T-helper 2 cell treated with Interferon-gamma antibody and Interleukin-4, amounts not matched to agents 5 μg/mL and 100 μg/mL, for 36 hours (primary cell): Measurements from ENCODE around the gene PWWP2B.
"Not testable (repeated sequence)": the region's sequence is repeated elsewhere in the genome, so short reads cannot be mapped to it uniquely, and the experiment has no call there.

Source experiments
- DNase-seq: peaks from one replicate; pipeline ENCODE4 v3.0.0; 2021; ENCODE audit warnings: low spot score
- H3K27ac Mint-ChIP-seq: one replicate; pipeline ENCODE4 v1.8.0; 2021; ENCODE audit warnings: mild to moderate bottlenecking, mixed read lengths
- H3K27me3 Mint-ChIP-seq: one replicate; pipeline ENCODE4 v1.8.0; 2021; ENCODE audit warnings: low read depth, mixed read lengths
- H3K36me3 Mint-ChIP-seq: one replicate; pipeline ENCODE4 v1.8.0; 2021; ENCODE audit warnings: low read depth, mixed read lengths
- H3K4me1 Mint-ChIP-seq: one replicate; pipeline ENCODE4 v1.8.0; 2021; ENCODE audit warnings: low read depth, mixed read lengths
- H3K4me3 Mint-ChIP-seq: one replicate; pipeline ENCODE4 v1.8.0; 2022; ENCODE audit warnings: mild to moderate bottlenecking, moderate library complexity, mixed read lengths
- H3K9me3 Mint-ChIP-seq: one replicate; pipeline ENCODE4 v1.8.0; 2021; ENCODE audit warnings: mixed read lengths

Gene PWWP2B

DNA sequence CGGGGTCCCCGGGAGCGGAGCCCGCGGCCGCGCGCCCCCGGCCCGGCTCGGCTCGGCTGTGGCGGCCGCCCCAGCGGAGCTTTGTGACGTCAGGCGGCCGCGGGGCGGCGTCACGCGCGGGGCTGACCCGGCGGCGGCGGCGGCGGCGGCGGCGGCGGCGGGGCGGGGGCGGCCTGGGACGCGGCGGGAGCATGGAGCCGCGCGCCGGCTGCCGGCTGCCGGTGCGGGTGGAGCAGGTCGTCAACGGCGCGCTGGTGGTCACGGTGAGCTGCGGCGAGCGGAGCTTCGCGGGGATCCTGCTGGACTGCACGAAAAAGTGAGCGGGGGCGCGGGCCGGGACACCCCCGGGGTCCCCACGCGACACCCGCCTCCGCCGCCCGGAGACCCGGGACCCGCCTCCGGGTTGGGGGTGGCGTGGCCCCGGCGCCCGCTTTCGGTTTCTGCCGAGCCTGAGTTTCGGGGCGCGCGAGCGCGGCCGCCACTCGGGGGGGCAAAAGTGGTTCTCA lies at the start of gene PWWP2B:
Gene PWWP2B (plus strand): TSS at position 165 of the 506 bp plus-strand sequence. CDS start 27 bp downstream, at position 192.
- Mint-ChIP-seq H3K27me3 (peaks cover 15% of the 10 kb centered on the region), H3K9me3 (peaks cover 5% of the 10 kb centered on the region), H3K4me3 (peak within 1 kb of the TSS; percentile 84), H3K27ac (peak within 1 kb of the TSS; percentile 82), H3K36me3 (no peaks in the 10 kb centered on the region), H3K4me1 (peaks cover 6% of the 10 kb centered on the region)
- peak; percentile 44 for DNase-seq

DNA sequence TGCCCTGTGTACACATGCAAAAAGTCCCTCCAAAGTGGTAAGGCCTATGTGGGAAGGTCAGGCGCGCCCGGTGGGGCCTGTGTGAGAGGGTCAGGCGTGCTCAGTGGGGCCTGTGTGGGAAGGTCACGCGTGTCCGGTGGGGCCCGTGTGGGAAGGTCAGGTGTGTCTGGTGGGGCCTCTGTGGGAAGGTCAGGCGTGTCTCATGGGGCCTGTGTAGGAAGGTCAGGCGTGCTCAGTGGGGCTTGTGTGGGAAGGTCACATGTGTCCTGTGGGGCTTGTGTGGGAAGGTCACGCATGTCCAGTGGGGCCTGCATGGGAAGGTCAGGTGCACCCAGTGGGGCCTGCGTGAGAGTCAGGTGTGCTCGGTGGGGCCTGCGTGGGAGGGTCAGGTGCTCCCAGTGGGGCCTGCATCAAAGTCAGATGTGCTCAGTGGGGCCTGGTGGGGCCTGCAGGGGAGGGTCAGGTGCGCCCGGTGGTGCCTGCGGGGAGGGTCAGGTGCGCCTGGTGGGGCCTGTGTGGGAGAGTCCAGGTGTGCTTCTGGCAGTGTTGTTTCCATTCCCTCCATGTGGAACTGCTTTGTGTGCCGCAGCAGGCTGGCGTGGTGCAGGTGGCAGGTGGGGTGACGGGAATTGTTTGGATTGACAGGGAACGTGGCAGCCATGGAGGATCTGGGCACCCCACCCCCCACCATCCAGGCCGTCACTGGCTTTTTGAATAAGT lies 49.6 kb upstream of the PWWP2B start:
- Mint-ChIP-seq H3K36me3 (no peaks in the 10 kb centered on the region), H3K4me3 (no peak overlapping the region), H3K4me1 (no peaks in the 10 kb centered on the region), H3K27ac (no peak overlapping the region), H3K27me3 (no peaks in the 10 kb centered on the region), H3K9me3 (no peaks in the 10 kb centered on the region)
- no peak for DNase-seq

DNA sequence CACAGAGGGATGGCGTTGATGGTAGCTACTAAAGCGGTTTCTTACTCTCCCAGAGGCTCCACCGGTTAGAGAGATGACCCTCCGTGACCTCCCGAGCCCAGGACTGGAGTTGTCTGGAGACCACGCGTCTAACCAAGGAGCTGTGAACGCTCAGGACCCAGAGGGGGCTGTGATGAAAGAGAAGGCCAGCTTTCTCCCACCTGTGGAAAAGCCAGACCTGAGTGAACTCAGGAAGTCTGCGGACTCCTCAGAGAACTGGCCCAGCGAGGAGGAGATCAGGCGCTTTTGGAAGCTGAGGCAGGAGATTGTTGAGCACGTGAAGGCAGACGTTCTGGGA lies 49.1 kb upstream of the PWWP2B start:
- DNase-seq, result no peak
- Mint-ChIP-seq H3K4me1 (no peaks in the 10 kb centered on the region), H3K27me3 (no peaks in the 10 kb centered on the region), H3K4me3 (no peak overlapping the region), H3K27ac (no peak overlapping the region), H3K36me3 (no peaks in the 10 kb centered on the region), H3K9me3 (no peaks in the 10 kb centered on the region)

DNA sequence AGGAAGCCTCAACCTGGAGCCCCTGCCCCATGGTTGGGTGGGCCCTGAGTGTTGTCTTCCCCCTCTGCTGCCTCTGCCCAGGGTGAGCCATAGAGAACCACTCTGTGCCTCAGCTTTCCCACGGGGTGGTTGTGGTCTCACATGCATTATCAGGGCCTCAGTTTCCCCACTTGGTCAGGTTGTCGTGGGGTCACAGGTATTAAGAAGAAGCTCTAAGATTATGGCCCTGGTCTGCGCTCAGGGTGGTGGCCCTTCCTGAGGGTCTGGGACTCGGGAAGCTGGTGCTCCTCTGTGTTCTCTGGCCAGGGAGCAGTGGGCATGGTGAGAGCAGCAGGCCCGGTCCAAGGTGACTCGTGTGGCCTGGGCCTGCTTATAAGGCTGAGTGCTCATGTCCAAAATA lies 47.2 kb upstream of the PWWP2B start:
- Mint-ChIP-seq H3K27me3 (no peaks in the 10 kb centered on the region), H3K27ac (no peak overlapping the region), H3K36me3 (no peaks in the 10 kb centered on the region), H3K4me1 (no peaks in the 10 kb centered on the region), H3K4me3 (no peak overlapping the region), H3K9me3 (no peaks in the 10 kb centered on the region)
- no peak for DNase-seq

DNA sequence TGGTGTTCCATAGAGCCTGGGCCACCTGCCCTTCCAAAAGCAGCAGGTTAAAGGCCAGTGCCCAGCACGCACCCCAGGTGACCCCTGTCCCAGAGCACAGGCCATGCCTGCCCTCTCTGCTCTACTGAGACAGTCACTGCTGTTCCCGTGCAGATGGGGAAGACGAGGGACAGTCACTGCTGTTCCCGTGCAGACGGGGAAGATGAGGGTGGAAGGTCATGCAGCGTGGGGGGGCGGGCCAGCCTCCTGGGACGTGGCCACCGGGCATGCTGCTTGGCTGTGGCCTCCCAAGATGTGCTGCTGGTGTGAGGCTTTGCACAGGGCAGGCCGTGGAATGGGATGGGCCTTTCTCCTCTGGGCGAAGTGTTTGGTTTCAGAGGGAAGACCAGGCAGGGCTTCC lies 46.6 kb upstream of the PWWP2B start:
- Mint-ChIP-seq H3K9me3 (no peaks in the 10 kb centered on the region), H3K36me3 (no peaks in the 10 kb centered on the region), H3K27ac (no peak overlapping the region), H3K27me3 (no peaks in the 10 kb centered on the region), H3K4me3 (no peak overlapping the region), H3K4me1 (no peaks in the 10 kb centered on the region)
- DNase-seq, result no peak

DNA sequence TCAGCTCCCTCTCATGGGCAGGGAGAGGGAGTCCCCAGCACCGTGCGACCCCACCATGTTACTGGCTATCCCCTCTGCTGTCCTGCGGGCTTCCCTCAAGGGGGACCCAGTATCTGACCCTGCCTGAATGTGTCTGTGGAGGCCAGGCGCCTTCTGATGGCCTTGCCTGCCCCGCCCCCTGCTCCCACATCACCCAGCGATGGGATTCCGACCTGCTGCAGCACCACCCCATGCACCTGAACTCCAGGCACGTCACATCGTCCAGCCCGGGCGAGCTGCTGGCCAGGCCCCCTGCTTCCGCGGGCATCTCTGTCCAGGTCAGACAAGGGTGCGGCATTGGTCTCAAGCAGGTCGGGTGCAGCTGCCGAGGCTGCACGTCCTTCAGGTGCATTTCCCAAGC lies 46.1 kb upstream of the PWWP2B start:
- Mint-ChIP-seq H3K36me3 (no peaks in the 10 kb centered on the region), H3K4me1 (no peaks in the 10 kb centered on the region), H3K27ac (no peak overlapping the region), H3K27me3 (no peaks in the 10 kb centered on the region), H3K9me3 (no peaks in the 10 kb centered on the region), H3K4me3 (no peak overlapping the region)
- no peak for DNase-seq

DNA sequence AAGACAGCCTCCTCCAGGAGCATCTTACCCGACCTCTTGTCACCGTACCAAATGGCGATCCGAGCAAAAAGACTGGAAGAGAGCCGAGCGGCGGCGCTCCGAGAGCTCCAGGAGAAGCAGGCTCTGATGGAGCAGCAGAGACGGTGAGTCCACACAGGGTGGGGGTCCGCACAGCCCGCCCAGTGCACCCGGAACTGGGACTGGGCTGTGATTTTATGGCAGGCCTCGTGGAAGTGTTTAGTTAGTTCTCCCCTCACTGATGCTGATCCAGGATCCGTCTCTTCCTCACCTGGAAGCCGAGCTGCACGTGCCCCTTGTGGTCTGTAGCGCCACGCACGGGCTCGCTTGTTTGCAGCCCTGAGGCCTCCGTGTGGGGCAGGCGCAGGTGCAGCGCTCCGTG lies 45.4 kb upstream of the PWWP2B start:
- H3K4me1 Mint-ChIP-seq, result no peaks in the 10 kb centered on the region
- no peak overlapping the region for H3K4me3 Mint-ChIP-seq
- no peak overlapping the region for H3K27ac Mint-ChIP-seq
- no peaks in the 10 kb centered on the region for H3K27me3 Mint-ChIP-seq
- no peaks in the 10 kb centered on the region for H3K36me3 Mint-ChIP-seq
- no peak for DNase-seq
- no peaks in the 10 kb centered on the region for H3K9me3 Mint-ChIP-seq

DNA sequence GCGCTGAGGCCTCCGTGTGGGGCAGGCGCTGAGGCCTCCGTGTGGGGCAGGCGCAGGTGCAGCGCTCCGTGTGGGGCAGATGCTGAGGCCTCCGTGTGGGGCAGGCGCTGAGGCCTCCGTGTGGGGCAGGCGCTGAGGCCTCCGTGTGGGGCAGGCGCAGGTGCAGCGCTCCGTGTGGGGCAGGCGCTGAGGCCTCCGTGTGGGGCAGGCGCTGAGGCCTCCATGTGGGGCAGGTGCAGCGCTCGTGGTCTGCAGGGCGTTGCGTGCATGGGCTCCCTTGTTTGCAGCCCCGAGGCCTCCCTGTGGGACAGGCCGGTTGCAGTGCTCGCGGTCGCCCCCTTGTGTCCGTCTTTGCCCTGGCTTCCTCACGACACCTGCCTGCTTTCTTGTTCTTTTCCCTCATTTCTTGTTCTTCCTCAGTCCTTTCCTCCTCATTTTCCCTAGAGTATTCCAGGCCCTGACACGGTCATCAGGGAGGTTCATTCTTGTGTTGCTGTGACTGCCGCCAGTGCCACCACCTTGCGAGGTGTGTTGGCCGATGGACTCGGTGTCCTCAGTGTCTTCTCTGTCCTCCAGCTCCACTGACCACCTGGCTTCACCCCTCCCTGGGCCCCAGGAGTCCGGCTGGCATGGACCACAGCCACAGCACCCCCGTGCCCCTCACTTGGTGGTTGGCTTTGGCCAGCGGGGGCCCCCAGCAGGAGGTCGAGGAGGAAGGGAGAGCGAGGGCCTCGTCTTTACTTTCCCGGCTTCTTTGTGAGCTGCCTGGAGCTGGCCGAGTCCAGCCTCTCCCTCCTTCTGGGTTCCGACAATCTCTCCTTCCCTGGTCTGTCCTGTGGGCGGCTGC lies 44.3 kb upstream of the PWWP2B start:
- H3K27me3 Mint-ChIP-seq, H3K27ac Mint-ChIP-seq, H3K9me3 Mint-ChIP-seq, H3K4me1 Mint-ChIP-seq, H3K4me3 Mint-ChIP-seq, H3K36me3 Mint-ChIP-seq: not testable (repeated sequence)
- DNase-seq, result peak; percentile 38

DNA sequence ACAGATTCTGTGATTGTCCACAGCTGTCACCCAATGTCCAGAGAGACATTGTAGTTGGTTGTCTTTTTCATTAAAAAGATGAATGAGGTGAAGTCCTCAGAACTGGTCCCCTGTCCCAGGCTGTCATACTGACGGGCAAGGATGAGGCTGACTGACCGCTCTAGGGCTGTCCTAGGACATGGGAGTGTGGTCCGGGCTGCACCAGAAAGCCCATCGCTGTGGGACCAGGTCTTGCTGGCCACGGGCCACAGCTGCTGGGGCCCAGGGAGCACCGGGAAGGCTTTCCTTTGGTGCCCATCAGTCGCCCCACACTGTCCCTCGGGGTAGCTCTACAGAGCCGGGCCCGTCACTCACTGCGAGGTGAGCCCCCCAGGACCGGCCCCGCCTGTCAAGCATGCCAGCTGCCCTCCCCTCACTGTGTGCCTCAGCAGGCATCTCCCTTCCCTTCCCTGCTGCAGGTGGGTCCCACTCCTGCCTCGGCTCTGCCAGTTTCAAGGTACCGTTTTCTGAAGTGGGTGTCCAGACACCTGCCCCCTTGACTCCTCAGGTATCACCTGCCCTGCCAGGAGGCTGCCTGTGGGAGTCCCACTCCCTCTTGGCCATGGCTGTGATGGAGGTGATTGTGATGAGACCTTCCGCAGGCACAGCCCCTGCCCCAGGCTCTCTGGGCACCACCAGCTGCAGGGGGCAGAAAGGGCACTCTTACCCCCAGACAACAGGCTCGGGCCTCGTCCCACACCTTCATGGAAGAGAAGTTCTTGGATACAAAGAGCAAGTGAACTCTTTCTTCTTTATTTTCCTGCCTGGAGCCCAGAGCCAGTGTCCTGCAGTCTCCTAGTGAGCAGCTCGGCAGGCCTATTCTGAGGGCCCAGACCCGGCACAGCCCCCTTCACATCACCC lies 43.3 kb upstream of the PWWP2B start:
- H3K9me3 Mint-ChIP-seq, result peaks cover 4% of the 10 kb centered on the region
- peaks cover 2% of the 10 kb centered on the region for H3K36me3 Mint-ChIP-seq
- no peaks in the 10 kb centered on the region for H3K27me3 Mint-ChIP-seq

DNA sequence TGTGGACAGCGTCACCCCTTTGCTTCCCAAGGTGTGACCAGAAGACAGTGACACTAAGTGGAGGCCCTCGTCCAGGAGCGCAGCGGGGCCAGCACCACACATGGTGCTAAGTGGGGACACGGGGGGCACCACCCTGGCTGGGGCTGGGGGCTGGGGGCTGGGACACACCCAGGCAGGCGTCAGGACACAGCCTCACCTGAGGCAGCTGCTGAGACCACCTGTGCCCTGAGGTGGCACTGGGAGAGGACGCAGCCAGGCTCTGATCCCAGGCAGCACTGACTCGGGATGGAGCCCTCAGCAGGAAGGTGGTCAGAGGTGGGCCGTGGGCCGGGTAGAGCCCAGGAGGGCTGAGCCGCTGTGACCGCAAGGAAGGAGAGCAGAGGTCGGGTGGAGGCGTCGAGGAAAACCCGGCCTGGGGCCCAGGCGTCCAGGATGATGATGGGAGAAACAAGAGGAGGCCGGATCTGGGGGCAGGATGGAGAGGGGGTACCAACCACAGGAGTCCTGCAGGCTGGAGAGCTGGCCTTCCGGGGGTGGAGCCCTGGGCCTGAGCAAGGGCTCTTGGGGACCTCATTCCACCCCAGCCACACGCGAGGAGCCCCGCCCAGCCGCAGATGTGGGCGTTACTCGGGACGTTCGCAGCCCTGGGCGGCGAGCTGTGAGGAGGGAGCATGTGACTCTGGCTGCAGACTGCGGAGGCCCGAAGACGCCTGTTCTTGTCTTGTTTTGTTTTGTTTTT lies 42.5 kb upstream of the PWWP2B start:
- H3K4me1 Mint-ChIP-seq, result no peaks in the 10 kb centered on the region
- no peak overlapping the region for H3K4me3 Mint-ChIP-seq
- H3K27me3 Mint-ChIP-seq, result no peaks in the 10 kb centered on the region
- no peak overlapping the region for H3K27ac Mint-ChIP-seq
- H3K9me3 Mint-ChIP-seq, result peaks cover 4% of the 10 kb centered on the region
- DNase-seq, result no peak
- peaks cover 2% of the 10 kb centered on the region for H3K36me3 Mint-ChIP-seq

More for the DNA sequence above, 43.3 kb upstream of the PWWP2B start:
- no peak for DNase-seq
- H3K4me3 Mint-ChIP-seq, result no peak overlapping the region
- H3K4me1 Mint-ChIP-seq, result no peaks in the 10 kb centered on the region
- H3K27ac Mint-ChIP-seq, result no peak overlapping the region

DNA sequence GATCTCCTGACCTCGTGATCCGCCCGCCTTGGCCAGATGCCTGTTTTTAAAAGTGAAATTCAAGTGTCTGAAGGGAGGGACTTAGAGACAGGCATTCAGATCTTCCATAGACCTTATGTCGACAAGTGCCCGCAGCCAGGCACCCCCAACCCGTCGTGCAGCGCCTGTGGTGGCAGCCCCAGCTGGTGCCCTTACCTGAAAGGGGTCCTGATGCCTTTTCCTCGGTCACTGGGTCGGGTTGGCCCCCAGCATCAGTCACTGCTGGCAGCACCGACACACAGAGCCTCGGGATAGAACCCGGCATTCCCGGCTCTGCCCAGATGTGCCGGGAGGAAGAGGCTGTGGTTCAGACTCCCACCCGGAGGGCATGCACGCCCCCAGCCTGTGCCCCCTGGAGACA lies 41.7 kb upstream of the PWWP2B start:
- Mint-ChIP-seq H3K27me3 (no peaks in the 10 kb centered on the region), H3K36me3 (peaks cover 2% of the 10 kb centered on the region), H3K4me1 (no peaks in the 10 kb centered on the region), H3K9me3 (peaks cover 4% of the 10 kb centered on the region), H3K27ac (no peak overlapping the region), H3K4me3 (no peak overlapping the region)
- DNase-seq, result no peak

DNA sequence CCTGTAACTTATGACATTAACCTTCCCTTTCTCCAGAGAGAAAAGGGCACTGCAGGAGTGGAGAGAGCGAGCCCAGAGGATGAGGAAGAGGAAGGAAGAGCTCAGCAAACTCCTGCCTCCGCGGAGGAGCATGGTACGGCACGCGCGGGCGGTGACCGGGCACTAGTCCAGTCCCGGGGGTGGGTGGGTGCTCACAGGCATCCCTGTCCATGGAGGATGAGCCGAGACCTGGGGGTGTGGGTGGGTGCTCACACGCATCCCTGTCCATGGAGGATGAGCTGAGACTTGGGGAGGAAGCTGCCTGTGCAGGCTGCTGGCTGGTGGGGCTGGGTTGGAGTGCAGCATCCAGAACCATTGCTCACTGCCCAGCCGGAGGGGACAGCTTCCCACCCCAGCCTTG lies 41.2 kb upstream of the PWWP2B start:
- Mint-ChIP-seq H3K27me3 (no peaks in the 10 kb centered on the region), H3K4me3 (no peak overlapping the region), H3K27ac (no peak overlapping the region), H3K36me3 (peaks cover 2% of the 10 kb centered on the region), H3K4me1 (no peaks in the 10 kb centered on the region), H3K9me3 (peaks cover 4% of the 10 kb centered on the region)
- no peak for DNase-seq

DNA sequence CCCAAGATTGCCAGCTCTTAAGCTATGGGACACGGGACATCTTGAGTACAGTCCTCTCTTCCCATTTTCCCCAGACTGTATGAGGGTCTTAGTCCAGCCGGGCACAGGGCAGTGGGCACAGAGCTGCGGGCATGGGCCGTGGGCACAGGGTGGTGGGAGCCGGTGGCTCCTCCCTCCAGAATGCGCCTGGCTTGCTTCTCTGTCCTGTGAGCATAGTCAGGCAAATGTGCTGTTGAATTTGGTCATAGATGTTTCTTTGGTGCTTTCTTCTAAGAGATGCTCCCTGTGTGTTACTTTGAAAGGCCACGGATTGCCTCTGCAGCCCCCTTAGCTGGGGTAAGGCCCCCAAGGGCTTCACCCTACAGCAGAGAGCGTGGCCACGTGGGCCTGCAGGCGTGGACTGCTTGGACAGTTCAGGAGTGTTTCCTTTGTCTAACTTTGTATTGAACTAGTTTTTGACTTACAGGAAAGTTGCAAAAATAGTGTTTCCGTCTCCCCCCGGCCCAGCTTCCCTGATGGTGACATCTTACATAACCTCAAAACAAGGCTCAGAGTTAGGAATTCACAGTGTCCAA lies 40.3 kb upstream of the PWWP2B start:
- no peaks in the 10 kb centered on the region for H3K4me1 Mint-ChIP-seq
- peaks cover 2% of the 10 kb centered on the region for H3K36me3 Mint-ChIP-seq
- H3K27ac Mint-ChIP-seq, result no peak overlapping the region
- H3K9me3 Mint-ChIP-seq, result peaks cover 4% of the 10 kb centered on the region
- no peaks in the 10 kb centered on the region for H3K27me3 Mint-ChIP-seq
- no peak overlapping the region for H3K4me3 Mint-ChIP-seq
- DNase-seq, result no peak
